Esophagus mucosa (tissue), 1 donor: ENCODE data around the gene ATPAF1. TPM values are rescaled to one million over a fixed set of nuclear protein-coding genes. Genes with fewer than 3 reads are reported as not detected.

ENCODE experiments used
- ATAC-seq: fragments of 200-7000 bp; cut with Tn5 transposase; one replicate; pipeline ENCODE4 v1.9.1; 2020
- total RNA-seq: library from RNA; stranded (reverse); gene quantifications from one replicate; pipeline ENCODE4 v1.2.4, GENCODE V29; 2023
- donor health status: DM: yes; HTN: yes; CAD: no.

The ATPAF1 gene
- total RNA-seq, 1 donor from 2014 or later: 24.2 TPM

GRCh38 chr1:46583494-46583893, 84.7 kb downstream of the ATPAF1 start:
- no peak for ATAC-seq

- no peak for ATAC-seq
Observed at GRCh38 chr1:46582972-46583371, 85.2 kb downstream of the ATPAF1 start.

Other genes with a start within 250 kb of the ATPAF1 start
- not detected for gene DMBX1, start 178.5 kb downstream of the ATPAF1 start, total RNA-seq
- not detected for gene KNCN, start 116.7 kb downstream of the ATPAF1 start, total RNA-seq
- 31.3 TPM for gene MKNK1, start 64.1 kb downstream of the ATPAF1 start, total RNA-seq
- gene MOB3C, start 51.6 kb downstream of the ATPAF1 start, total RNA-seq: 13.9 TPM
- gene TEX38, start 3.5 kb upstream of the ATPAF1 start, total RNA-seq: not detected
- gene EFCAB14, start 50.8 kb upstream of the ATPAF1 start, total RNA-seq: 63.6 TPM
- gene CYP4B1, start 130.7 kb upstream of the ATPAF1 start, total RNA-seq: 13.5 TPM